GM19467 (cell line): Measurements from ENCODE around the gene KIF26B.

Source experiments
- ATAC-seq: cut with Tn5 transposase; IDR thresholded peaks from one replicate; pipeline ENCODE4 v1.9.1; 2021; ENCODE audit warnings: mild to moderate bottlenecking, moderate library complexity; ENCODE audit not compliant: unreplicated experiment

KIF26B gene

GRCh38 chr1:245409341-245410195 lies 254.8 kb downstream of the KIF26B start:
- ATAC-seq: no peak

DNA sequence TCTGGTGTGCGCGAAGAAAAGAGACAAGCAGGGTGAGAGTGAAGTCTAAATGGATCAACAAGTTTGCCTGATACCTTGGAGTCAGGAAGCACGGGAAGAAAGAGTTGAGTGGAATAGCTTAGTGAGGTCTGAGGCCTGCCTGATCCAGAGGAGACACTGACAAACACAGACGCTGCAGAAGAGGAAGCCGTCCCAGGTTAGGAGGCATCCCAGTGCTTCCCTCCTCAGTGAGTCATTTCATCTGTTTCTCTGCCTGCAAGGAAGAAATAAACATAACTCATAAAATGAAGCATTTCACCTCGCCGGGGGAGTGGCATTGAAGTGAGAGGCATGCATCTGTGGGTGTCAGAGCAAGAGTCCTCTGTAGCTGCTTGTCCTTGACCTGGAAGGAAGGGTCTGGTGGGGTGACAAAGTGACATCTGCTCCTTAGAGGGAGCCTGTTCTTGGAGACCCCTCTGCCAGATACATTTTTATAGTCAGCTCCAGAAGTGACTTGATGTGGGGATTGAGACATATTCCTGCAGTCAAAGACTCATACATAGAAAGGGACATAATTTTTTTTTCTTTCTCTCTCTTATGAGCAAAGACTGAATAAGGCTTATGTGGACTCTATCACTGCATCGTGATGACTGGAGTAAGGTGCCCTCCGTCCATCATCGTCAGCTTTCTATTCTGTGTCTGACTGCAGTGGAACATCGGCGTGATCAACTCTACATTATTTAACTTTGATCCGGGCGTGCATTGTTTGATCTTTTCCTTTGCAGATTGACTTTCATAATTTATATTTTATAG lies 256.7 kb downstream of the KIF26B start:
- ATAC-seq: no peak

DNA sequence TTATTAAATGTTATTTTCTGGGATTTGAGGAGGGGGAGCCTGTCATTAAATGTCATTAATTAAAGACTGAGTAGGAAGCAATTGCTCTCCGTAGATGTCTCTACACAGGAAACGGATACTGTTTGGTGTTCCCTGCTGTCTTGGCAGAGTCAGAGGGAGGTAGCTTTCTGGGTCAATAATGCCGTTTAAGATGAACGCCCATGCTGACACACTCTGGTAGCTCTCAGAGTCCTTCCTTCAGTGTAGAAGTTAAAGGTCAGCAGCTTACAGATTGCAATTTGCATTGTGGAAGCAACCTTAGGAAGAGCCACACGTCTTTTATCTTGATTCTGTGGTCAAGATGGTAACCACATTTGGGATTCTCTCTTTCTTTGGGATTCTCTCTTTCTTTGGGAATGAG lies 257.5 kb downstream of the KIF26B start:
- ATAC-seq: no peak

- no peak for ATAC-seq
Observed at GRCh38 chr1:245416781-245417180, 262.0 kb downstream of the KIF26B start.

DNA sequence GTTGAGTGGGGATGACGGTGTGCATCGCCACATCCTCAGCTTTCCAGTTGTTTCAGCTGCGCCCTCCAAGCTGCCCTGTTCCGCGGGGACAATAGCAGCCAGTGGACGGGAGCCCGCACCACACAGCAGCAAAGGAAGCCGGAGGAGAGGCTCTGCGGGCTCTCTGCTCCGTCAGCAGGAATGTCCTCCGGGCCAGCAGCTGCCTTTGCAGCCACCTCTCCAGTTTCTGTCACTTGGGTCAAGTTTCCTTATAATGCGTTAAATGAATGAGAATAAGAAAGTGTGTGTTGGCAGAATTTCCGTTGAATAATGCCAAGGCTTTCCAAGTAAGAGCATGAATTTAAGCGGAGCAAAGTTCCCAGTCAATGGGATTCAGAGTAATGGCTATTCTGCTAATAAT lies 263.3 kb downstream of the KIF26B start:
- no peak for ATAC-seq

DNA sequence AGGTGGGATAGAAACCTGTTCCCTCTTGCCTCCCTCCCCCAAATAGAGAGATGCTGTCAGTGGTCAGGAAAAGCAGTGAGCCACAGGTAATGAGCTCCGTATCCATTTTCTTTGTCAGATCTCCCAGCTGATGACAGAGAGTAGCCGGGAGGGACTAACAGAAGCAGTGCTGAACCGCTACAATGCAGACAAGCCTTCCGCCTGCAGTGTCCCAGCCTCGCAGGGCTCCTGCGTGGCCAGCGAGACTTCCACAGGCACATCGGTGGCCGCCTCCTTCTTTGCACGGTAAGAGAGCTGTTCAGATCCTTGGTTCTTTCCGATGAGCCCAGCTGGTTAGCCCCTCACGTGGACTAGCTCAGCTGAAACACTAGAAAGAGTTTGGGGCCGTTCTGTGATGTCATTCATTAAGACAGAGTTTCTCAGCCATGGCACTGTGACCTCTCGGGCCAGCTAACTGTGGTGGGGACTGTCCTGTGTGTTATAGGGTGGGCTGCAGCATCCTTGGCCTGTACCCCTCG lies 264.7 kb downstream of the KIF26B start:
- ATAC-seq: no peak

- ATAC-seq: no peak
Observed at GRCh38 chr1:245419989-245420388, 265.2 kb downstream of the KIF26B start.

GRCh38 chr1:245420926-245421325 lies 266.1 kb downstream of the KIF26B start:
- ATAC-seq: no peak

- no peak for ATAC-seq
Observed at GRCh38 chr1:245428681-245429080, 273.9 kb downstream of the KIF26B start.

DNA sequence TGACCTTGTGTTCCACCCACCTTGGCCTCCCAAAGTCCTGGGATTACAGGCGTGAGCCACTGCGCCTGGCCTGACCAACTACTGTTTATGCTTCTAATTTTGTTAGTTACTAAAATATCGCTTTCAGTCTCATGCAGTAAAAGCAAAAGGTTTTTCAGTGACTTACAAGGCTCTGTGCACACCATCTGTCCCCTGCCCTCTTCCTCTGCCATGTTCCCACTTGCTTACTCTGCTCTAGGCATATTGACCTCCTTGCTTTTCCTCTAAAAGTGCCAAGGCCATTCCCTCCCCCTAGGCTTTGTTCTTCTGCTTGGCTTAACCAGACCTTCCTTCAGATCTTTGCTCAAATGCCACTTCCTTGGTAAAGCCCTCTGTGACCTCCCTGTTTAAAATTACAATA lies 276.9 kb downstream of the KIF26B start:
- ATAC-seq: no peak

DNA sequence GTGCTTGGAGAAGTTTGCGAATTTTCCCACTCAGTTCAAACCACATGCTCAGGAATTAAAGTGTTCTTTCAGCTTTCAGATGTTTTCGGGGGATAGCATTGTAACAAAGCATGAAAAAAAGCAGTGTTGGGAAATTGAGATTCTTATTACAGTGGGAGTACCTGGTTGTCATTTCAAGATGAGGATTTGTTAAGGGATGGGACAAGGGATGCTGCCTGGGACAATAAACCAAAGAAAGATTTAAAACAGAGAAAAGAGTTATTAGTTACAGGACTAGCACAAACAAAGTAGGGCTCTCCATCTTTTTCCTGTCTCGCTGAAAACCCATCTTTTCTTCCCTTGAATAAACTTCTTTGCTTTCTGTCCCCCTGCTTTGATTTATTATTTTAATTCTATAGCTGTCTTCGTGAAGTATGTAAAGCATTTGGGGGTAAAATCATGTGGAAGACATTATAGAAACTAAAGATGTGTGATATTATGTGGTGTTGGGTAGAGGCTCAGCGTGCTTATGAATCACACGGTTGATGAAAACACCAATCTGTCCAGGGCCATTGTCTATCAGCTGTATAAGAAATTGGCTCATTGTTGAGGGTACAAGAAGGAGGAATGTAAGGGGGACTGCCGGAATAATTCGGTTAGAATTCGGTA lies 277.6 kb downstream of the KIF26B start:
- ATAC-seq: no peak

- no peak for ATAC-seq
Observed at GRCh38 chr1:245433561-245433960, 278.8 kb downstream of the KIF26B start.

DNA sequence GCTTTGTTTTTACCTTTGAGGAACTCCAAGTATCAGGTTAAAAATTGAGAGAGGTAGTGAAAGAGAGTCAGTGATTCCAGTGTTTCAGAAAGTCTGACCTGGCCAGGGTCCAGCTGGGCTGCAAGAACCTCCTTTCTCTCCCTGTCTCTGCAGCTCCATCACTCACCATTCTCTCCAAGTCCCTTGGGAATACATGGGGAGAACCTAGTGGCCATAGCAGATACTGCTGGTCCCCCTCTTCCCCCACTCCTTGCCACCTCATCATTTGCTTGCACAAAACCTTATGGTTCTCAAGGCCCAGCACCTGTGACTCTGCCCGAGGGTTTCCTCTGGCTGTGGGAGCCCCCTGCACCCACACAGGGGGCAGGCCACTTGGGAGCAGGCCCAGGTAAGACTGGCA lies 279.5 kb downstream of the KIF26B start:
- ATAC-seq: no peak

- no peak for ATAC-seq
Observed at GRCh38 chr1:245436407-245436806, 281.6 kb downstream of the KIF26B start.

- ATAC-seq: no peak
Observed at GRCh38 chr1:245437369-245438062, 282.7 kb downstream of the KIF26B start.

- ATAC-seq: no peak
Observed at GRCh38 chr1:245440922-245441321, 286.1 kb downstream of the KIF26B start.

- no peak for ATAC-seq
Observed at GRCh38 chr1:245441689-245442088, 286.9 kb downstream of the KIF26B start.

DNA sequence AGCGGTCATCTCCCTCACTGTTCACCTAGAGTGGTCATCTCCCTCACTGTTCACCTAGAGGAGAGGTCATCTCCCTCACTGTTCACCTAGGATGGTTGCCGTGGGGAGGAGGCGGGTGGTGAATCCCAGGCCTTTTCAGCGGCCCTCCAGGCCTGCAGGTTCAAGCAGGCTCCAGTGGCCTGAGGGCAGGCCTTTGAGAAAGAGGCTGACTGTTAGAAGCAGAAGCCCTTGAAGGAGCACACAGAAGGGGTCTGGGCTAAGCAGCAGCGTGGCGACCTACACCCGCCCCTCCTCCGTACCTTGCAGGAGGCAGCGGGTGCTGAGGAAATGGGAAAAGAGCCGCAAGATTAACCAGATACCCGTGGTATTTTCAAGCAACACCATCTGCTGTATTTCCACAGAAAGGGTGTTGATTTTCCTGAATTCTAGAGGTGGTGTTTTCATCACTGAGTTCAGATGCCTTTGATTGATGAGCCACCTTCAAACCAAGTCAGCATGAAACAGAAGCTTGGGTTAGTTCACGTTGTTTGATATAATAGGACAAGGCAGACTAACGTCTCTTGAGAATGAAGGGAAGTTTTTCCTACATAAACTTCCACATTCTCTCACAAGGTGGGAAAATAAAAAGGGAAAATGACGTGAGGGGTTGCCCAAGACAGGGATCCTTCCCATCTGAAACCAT lies 289.5 kb downstream of the KIF26B start:
- no peak for ATAC-seq

DNA sequence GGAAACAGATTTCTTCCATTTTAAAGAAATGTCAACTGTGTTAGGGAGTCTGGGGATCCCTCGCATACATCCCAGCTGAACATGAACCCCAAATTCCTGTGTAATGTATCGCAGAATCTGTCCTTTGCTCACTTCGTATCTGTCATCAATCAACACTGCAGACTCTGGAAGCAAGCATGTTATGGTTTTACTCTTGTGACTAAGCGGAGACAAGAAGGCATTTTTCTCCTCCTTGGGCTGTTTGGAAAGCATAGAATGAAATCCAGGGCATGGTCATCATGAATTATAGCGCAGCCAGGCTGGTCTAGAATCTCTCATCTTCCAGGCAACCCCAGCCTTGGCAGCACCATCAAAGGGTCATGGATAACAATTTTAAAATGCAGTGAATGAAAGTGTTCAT lies 290.2 kb downstream of the KIF26B start:
- no peak for ATAC-seq

DNA sequence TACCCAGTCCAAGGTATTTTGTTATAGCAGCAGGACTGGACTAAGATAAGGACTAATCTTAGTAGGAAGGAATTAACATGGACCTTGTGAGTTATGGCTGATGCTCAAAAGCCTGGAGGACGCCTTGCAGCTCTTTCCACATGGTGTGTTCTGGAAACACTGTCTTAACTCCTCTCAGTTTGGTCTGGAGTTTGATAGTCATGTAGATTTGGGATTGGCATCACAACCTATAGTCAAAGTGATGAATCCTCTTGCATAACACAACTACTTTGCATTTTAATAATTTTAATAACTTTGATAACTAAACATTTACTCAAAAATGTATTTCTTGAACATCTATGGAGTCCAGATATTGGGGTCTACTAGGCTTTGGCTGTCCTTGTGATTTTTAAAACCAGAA lies 293.7 kb downstream of the KIF26B start:
- no peak for ATAC-seq
